NT2/D1 (cell line): ENCODE data around the gene AFG3L2.

Experiments used
- SUZ12 ChIP-seq: IDR thresholded peaks from 2 replicates; pipeline ENCODE4 v1.6.1; 2011; ENCODE audit not compliant: insufficient read length, insufficient read depth; ENCODE audit errors: extremely low read depth
- YY1 ChIP-seq: IDR thresholded peaks from 2 replicates; pipeline ENCODE4 v1.6.1; 2011; ENCODE audit not compliant: insufficient read length, insufficient read depth
- ZNF274 ChIP-seq: IDR thresholded peaks from 2 replicates; pipeline ENCODE4 v1.6.1; 2011; ENCODE audit warnings: mild to moderate bottlenecking, low read depth, low read length

- TF ChIP-seq SUZ12 (no peak), ZNF274 (no peak), YY1 (no peak)
Measured at GRCh38 chr18:12340945-12341660, 35.9 kb downstream of the AFG3L2 start.
